Mesothelial cell of epicardium (in vitro differentiated cells): ENCODE data around the gene ZNF467. TPM values are rescaled to one million over a fixed set of nuclear protein-coding genes. Genes with fewer than 3 reads are reported as not detected.
A peak's percentile ranks its signal among the peaks of the same experiment; 100 is the strongest.

Experiments used
- DNase-seq, 2 experiments: peaks; one replicate each; pipeline ENCODE4 v3.0.0; 2021; ENCODE audit warnings: low spot score in 2 of 2; ENCODE audit not compliant: unreplicated experiment in 2 of 2
- H3K27ac Mint-ChIP-seq: 2 replicates; pipeline ENCODE4 v1.8.0; 2021; ENCODE audit warnings: mixed read lengths
- H3K27me3 Mint-ChIP-seq: 2 replicates; pipeline ENCODE4 v1.8.0; 2021; ENCODE audit warnings: low read depth, mixed read lengths
- H3K36me3 Mint-ChIP-seq: 2 replicates; pipeline ENCODE4 v1.8.0; 2021; ENCODE audit warnings: mixed read lengths
- H3K4me1 Mint-ChIP-seq: 2 replicates; pipeline ENCODE4 v1.8.0; 2021; ENCODE audit warnings: mixed read lengths
- H3K4me3 Mint-ChIP-seq: 2 replicates; pipeline ENCODE4 v1.8.0; 2021; ENCODE audit warnings: mild to moderate bottlenecking, moderate library complexity, mixed read lengths
- H3K9me3 Mint-ChIP-seq: 2 replicates; pipeline ENCODE4 v1.8.0; 2021; ENCODE audit warnings: mixed read lengths
- CTCF ChIP-seq: fragments of 200-600 bp; sonication (generic); IDR thresholded peaks from one replicate; pipeline ENCODE4 v1.5.0; 2021; ENCODE audit warnings: antibody characterized with exemption; ENCODE audit not compliant: unreplicated experiment
- total RNA-seq: library from RNA; stranded (reverse); gene quantifications from 3 replicates; pipeline ENCODE4 v1.2.1, GENCODE V29; 2021

Gene ZNF467
- total RNA-seq, 1 donor from 2014 or later: 38.9 TPM

GRCh38 chr7:149719912-149720335 is 53.5 kb downstream of the ZNF467 start:
- Mint-ChIP-seq H3K36me3 (peaks cover 11% of the 10 kb centered on the region), H3K27ac (no peak overlapping the region), H3K9me3 (no peaks in the 10 kb centered on the region), H3K4me1 (peaks cover 19% of the 10 kb centered on the region), H3K4me3 (no peak overlapping the region), H3K27me3 (no peaks in the 10 kb centered on the region)
- no peak for DNase-seq
- no peak for TF ChIP-seq CTCF

DNA sequence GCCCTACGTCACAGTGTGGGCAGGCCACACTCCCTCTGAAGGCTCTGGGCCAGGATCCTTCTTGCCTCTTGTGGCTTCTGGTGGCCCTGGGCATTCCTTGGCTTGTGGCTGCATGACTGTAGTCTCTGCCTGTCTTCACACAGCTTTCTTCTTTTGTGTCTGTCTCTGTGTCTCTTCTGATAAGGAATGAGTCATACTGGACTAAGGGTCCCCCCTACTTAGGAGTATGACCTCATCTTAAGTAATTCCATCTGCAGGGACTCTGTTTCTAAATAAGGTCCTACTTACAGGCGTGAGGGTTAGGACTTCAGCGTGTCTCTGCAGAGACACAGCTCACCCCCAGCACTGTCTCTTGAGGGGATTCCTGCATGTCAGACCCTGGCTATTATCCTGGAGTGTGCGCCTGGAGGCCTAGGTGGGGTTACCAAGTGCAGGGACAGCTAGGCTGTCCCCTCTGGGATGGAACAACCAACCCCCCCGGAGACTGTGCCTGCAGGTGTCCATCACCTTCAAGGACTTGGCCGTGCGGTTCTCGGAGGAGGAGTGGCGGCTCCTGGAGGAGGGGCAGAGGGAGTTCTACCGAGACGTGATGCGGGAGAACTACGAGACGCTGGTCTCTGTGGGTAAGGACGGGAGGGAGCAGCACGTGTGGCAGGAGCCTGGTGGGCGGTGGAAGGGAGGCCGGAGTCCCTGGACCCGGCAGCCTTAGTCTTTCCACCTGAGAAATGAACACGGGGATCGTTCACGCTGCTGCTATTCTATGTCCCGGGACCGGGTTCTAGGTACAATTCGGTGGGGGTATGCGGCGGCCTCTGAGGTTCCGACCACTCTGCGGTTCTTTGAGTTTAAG is 54.1 kb downstream of the ZNF467 start:
- no peak overlapping the region for H3K4me3 Mint-ChIP-seq
- H3K4me1 Mint-ChIP-seq: peaks cover 19% of the 10 kb centered on the region
- DNase-seq: peak in 1 of 2 experiments; percentile 26
- no peaks in the 10 kb centered on the region for H3K9me3 Mint-ChIP-seq
- no peak for TF ChIP-seq CTCF
- peaks cover 11% of the 10 kb centered on the region for H3K36me3 Mint-ChIP-seq
- H3K27ac Mint-ChIP-seq: no peak overlapping the region
- H3K27me3 Mint-ChIP-seq: no peaks in the 10 kb centered on the region

- Mint-ChIP-seq H3K4me1 (peaks cover 19% of the 10 kb centered on the region), H3K4me3 (no peak overlapping the region), H3K9me3 (no peaks in the 10 kb centered on the region), H3K36me3 (peaks cover 9% of the 10 kb centered on the region), H3K27ac (no peak overlapping the region), H3K27me3 (no peaks in the 10 kb centered on the region)
- TF ChIP-seq CTCF: no peak
- DNase-seq: no peak
These were observed 54.7 kb downstream of the ZNF467 start for GRCh38 chr7:149718730-149719049.

GRCh38 chr7:149717481-149717880 is 55.9 kb downstream of the ZNF467 start:
- peaks cover 9% of the 10 kb centered on the region for H3K36me3 Mint-ChIP-seq
- DNase-seq: peak in 1 of 2 experiments; percentile 31
- H3K27ac Mint-ChIP-seq: no peak overlapping the region
- no peak for TF ChIP-seq CTCF
- no peaks in the 10 kb centered on the region for H3K27me3 Mint-ChIP-seq
- no peak overlapping the region for H3K4me3 Mint-ChIP-seq
- peaks cover 19% of the 10 kb centered on the region for H3K4me1 Mint-ChIP-seq
- peaks cover 6% of the 10 kb centered on the region for H3K9me3 Mint-ChIP-seq

DNA sequence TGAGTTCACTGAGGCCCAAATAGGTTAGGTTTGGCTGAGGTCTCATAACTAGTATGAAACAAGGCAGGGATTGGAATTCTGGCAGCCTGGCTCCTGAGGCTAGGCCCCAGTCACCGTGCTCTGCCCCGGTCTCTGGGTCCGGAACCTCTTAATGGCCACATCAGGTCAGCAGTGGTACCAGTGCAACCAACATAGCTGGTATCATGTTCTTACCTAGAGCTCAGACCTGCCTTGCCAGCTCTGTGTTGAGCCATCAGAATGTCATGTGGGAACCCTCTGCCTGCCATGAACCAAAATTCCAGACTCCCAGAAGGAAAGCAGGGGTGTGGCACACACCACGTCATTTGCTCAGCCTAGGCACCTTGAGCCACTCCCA is 56.5 kb downstream of the ZNF467 start:
- H3K27ac Mint-ChIP-seq: no peak overlapping the region
- TF ChIP-seq CTCF: no peak
- H3K27me3 Mint-ChIP-seq: no peaks in the 10 kb centered on the region
- H3K4me1 Mint-ChIP-seq: peaks cover 19% of the 10 kb centered on the region
- peaks cover 9% of the 10 kb centered on the region for H3K36me3 Mint-ChIP-seq
- H3K9me3 Mint-ChIP-seq: peaks cover 7% of the 10 kb centered on the region
- peak overlapping the region; percentile 87 for H3K4me3 Mint-ChIP-seq
- peak in 1 of 2 experiments; percentile 26 for DNase-seq
